HUES48 (cell line): ENCODE data around the gene ARF3.
A peak's percentile ranks its signal among the peaks of the same experiment; 100 is the strongest.

Experiments
- H3K27ac ChIP-seq: one replicate; pipeline ENCODE4 v1.7.0; 2013; ENCODE audit warnings: low read depth, low read length, inconsistent platforms
- H3K27me3 ChIP-seq: 2 replicates; pipeline ENCODE4 v1.6.1; 2013; ENCODE audit warnings: mild to moderate bottlenecking, low read length; ENCODE audit not compliant: control insufficient read depth, insufficient read depth
- H3K36me3 ChIP-seq: 2 replicates; pipeline ENCODE4 v1.6.1; 2013; ENCODE audit warnings: low read length; ENCODE audit not compliant: control insufficient read depth, insufficient read depth
- H3K4me1 ChIP-seq: 2 replicates; pipeline ENCODE4 v1.6.1; 2013; ENCODE audit warnings: mild to moderate bottlenecking, low read length; ENCODE audit not compliant: control insufficient read depth, insufficient read depth
- H3K4me3 ChIP-seq: 2 replicates; pipeline ENCODE4 v1.5.1; 2013; ENCODE audit warnings: mild to moderate bottlenecking, low read depth, low read length
- H3K9ac ChIP-seq: 2 replicates; pipeline ENCODE4 v1.6.1; 2013; ENCODE audit warnings: mild to moderate bottlenecking, low read depth, low read length, moderate library complexity
- H3K9me3 ChIP-seq: 2 replicates; pipeline ENCODE4 v1.6.1; 2013; ENCODE audit warnings: low read length; ENCODE audit not compliant: control insufficient read depth, insufficient read depth

ARF3 gene

GRCh38 chr12:48958049-48958388 lies 732 bp upstream of the ARF3 start:
- Histone ChIP-seq H3K36me3 (peaks cover 26% of the 10 kb centered on the region), H3K9me3 (no peaks in the 10 kb centered on the region), H3K9ac (no peak overlapping the region), H3K27ac (peak overlapping the region; percentile 77), H3K4me3 (peak overlapping the region; percentile 91), H3K4me1 (peaks cover 13% of the 10 kb centered on the region), H3K27me3 (peaks cover 3% of the 10 kb centered on the region; the same call in 1 of the 2 replicates)

- Histone ChIP-seq H3K27me3 (no peaks in the 10 kb centered on the region), H3K36me3 (peaks cover 39% of the 10 kb centered on the region), H3K27ac (peak overlapping the region; percentile 96), H3K4me1 (peaks cover 13% of the 10 kb centered on the region), H3K9ac (peak overlapping the region; percentile 82), H3K4me3 (peak overlapping the region; percentile 91), H3K9me3 (no peaks in the 10 kb centered on the region)
Observed at GRCh38 chr12:48956279-48957140, 777 bp downstream of the ARF3 start.

- Histone ChIP-seq H3K27ac (no peak overlapping the region), H3K9ac (no peak overlapping the region), H3K9me3 (no peaks in the 10 kb centered on the region), H3K36me3 (peaks cover 42% of the 10 kb centered on the region), H3K4me1 (peaks cover 13% of the 10 kb centered on the region), H3K4me3 (peak overlapping the region; percentile 91; the same call in 1 of the 2 replicates), H3K27me3 (no peaks in the 10 kb centered on the region)
Observed at GRCh38 chr12:48954841-48955501, 2.3 kb downstream of the ARF3 start.

GRCh38 chr12:48954061-48954460 lies 3.2 kb downstream of the ARF3 start:
- no peaks in the 10 kb centered on the region for H3K9me3 ChIP-seq
- peaks cover 13% of the 10 kb centered on the region for H3K4me1 ChIP-seq
- H3K4me3 ChIP-seq: no peak overlapping the region
- no peak overlapping the region for H3K27ac ChIP-seq
- no peak overlapping the region for H3K9ac ChIP-seq
- no peaks in the 10 kb centered on the region for H3K27me3 ChIP-seq
- H3K36me3 ChIP-seq: peaks cover 46% of the 10 kb centered on the region

- H3K36me3 ChIP-seq: peaks cover 46% of the 10 kb centered on the region
Observed at GRCh38 chr12:48952691-48953090, 4.6 kb downstream of the ARF3 start.

GRCh38 chr12:48947727-48948126 lies 9.6 kb downstream of the ARF3 start:
- H3K4me1 ChIP-seq: no peaks in the 10 kb centered on the region
- no peaks in the 10 kb centered on the region for H3K9me3 ChIP-seq
- H3K27me3 ChIP-seq: no peaks in the 10 kb centered on the region
- no peak overlapping the region for H3K9ac ChIP-seq
- H3K27ac ChIP-seq: no peak overlapping the region
- peaks cover 38% of the 10 kb centered on the region for H3K36me3 ChIP-seq
- H3K4me3 ChIP-seq: no peak overlapping the region

More at GRCh38 chr12:48952691-48953090, 4.6 kb downstream of the ARF3 start:
- no peaks in the 10 kb centered on the region for H3K9me3 ChIP-seq
- H3K27ac ChIP-seq: no peak overlapping the region
- no peak overlapping the region for H3K9ac ChIP-seq
- H3K4me3 ChIP-seq: no peak overlapping the region
- peaks cover 9% of the 10 kb centered on the region; the same call in 1 of the 2 replicates for H3K4me1 ChIP-seq
- H3K27me3 ChIP-seq: no peaks in the 10 kb centered on the region

GRCh38 chr12:48946943-48947342 lies 10.3 kb downstream of the ARF3 start:
- H3K36me3 ChIP-seq: peaks cover 36% of the 10 kb centered on the region
- H3K4me1 ChIP-seq: no peaks in the 10 kb centered on the region
- H3K9me3 ChIP-seq: no peaks in the 10 kb centered on the region
- no peak overlapping the region for H3K9ac ChIP-seq
- no peak overlapping the region for H3K4me3 ChIP-seq
- H3K27ac ChIP-seq: no peak overlapping the region
- H3K27me3 ChIP-seq: no peaks in the 10 kb centered on the region

- no peak overlapping the region for H3K4me3 ChIP-seq
- no peak overlapping the region for H3K9ac ChIP-seq
- no peaks in the 10 kb centered on the region for H3K27me3 ChIP-seq
- peaks cover 41% of the 10 kb centered on the region for H3K36me3 ChIP-seq
- no peaks in the 10 kb centered on the region for H3K9me3 ChIP-seq
- H3K4me1 ChIP-seq: no peaks in the 10 kb centered on the region
- H3K27ac ChIP-seq: no peak overlapping the region
Observed at GRCh38 chr12:48946205-48946604, 11.1 kb downstream of the ARF3 start.

GRCh38 chr12:48943221-48943620 lies 14.1 kb downstream of the ARF3 start:
- no peaks in the 10 kb centered on the region for H3K4me1 ChIP-seq
- no peaks in the 10 kb centered on the region for H3K27me3 ChIP-seq
- peaks cover 64% of the 10 kb centered on the region for H3K36me3 ChIP-seq
- H3K9me3 ChIP-seq: no peaks in the 10 kb centered on the region
- H3K27ac ChIP-seq: no peak overlapping the region
- no peak overlapping the region for H3K4me3 ChIP-seq
- H3K9ac ChIP-seq: no peak overlapping the region

- Histone ChIP-seq H3K27ac (no peak overlapping the region), H3K4me3 (no peak overlapping the region), H3K36me3 (peaks cover 83% of the 10 kb centered on the region), H3K9ac (no peak overlapping the region), H3K27me3 (no peaks in the 10 kb centered on the region), H3K4me1 (no peaks in the 10 kb centered on the region), H3K9me3 (no peaks in the 10 kb centered on the region)
Observed at GRCh38 chr12:48940181-48940580, 17.1 kb downstream of the ARF3 start.

- Histone ChIP-seq H3K27me3 (no peaks in the 10 kb centered on the region), H3K36me3 (peaks cover 85% of the 10 kb centered on the region), H3K9me3 (no peaks in the 10 kb centered on the region), H3K4me3 (no peak overlapping the region), H3K27ac (no peak overlapping the region), H3K4me1 (no peaks in the 10 kb centered on the region), H3K9ac (no peak overlapping the region)
Observed at GRCh38 chr12:48938805-48939204, 18.5 kb downstream of the ARF3 start.
